G401.6 (cell line): Measurements from ENCODE around the gene PHF13.
"Not testable (repeated sequence)": the region's sequence is repeated elsewhere in the genome, so short reads cannot be mapped to it uniquely, and the experiment has no call there.

Source experiments
- FAIRE-seq: peaks from 2 replicates; lab custom pipeline; 2012; peaks lifted over from hg19 to GRCh38; lab: Jason Lieb, UNC

The PHF13 gene

GRCh38 chr1:6631058-6631457, 17.5 kb downstream of the PHF13 start:
- FAIRE-seq = no peak

- FAIRE-seq = no peak
These were observed 19.3 kb downstream of the PHF13 start for GRCh38 chr1:6632588-6633514.

- FAIRE-seq = no peak
These were observed 21.0 kb downstream of the PHF13 start for GRCh38 chr1:6634371-6635052.

GRCh38 chr1:6635161-6635909, 21.8 kb downstream of the PHF13 start:
- FAIRE-seq = no peak

DNA sequence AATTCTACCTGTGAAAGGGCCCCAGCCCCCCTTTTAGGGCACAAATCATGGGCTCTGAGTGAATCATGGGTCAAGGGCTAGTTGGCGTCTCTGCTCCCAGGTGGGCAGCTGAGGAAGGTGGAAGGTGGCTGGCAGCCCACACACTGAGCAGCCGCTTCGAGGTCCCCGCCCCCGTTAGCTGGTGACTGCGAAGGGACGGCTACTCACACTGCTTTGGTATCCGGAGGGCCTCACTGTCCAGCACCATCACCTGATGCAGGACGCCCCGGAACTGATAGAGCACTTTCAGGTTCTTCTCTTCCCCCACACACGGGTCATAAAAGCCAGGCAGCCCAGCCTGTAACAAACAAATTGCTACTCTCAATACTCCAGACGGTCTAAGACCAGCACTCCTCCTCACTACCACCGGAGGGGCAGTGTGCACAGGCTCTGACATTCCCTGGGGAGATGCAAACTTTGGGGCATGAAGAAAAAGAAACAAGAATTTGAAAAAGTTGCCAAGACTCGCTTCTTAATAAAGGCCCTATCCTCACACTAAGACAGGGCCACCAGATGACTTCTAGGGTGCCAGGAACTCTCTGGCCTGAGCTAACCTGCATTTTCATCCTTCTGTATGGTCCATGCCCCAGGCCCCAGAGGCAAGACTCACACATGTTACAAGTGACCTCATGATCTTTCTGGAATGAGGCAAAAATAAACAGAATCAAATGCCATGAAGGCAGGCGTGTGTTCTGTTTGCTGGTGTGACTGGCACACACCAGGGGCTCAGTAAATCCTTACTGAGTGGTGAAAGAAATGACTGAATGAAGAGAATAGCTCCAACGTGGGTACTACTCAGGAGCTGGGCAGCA, 22.6 kb downstream of the PHF13 start:
- no peak for FAIRE-seq

DNA sequence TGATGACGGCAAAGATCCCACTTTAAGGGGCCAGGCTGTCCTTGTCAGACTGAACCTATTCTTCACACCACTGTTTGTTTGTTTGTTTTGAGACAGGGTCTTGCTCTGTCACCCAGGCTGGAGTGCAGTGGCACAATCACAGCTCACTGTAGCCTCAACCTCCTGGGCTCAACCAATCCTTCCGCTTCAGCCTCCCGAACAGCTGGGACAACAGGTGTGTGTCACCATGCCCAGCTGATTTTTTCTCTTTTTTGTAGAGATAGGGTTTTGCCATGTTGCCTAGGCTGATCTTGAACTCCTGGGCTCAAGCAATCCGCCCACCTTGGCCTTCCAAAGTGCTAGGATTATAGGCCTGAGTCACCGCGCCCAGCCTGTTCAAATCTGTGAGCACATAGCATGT, 23.2 kb downstream of the PHF13 start:
- not testable (repeated sequence) for FAIRE-seq

GRCh38 chr1:6637770-6638169, 24.2 kb downstream of the PHF13 start:
- no peak for FAIRE-seq

DNA sequence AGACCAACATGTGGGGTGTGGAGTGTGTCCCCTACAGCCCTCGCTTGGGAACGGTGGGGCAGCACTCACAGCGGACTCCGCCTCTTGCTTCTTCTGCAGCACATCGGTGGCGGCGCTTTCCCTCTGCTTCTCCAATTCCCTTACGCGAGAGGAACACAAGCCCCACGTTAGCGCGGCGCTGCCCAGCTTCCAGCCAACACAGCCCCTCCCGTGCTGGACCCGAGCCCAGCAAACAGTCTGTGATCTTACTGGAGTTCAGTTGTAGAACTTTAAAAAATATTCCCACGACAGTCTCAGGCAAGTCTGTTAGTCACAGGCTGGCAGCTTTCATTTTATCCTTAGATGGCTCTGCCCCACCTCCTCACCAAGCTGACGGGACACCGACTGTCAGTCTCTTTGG, 24.7 kb downstream of the PHF13 start:
- FAIRE-seq = no peak

GRCh38 chr1:6640867-6641266, 27.3 kb downstream of the PHF13 start:
- not testable (repeated sequence) for FAIRE-seq

- FAIRE-seq = no peak
These were observed 31.5 kb downstream of the PHF13 start for GRCh38 chr1:6645018-6645417.

GRCh38 chr1:6646499-6647148, 33.1 kb downstream of the PHF13 start:
- peak; percentile 95 for FAIRE-seq

DNA sequence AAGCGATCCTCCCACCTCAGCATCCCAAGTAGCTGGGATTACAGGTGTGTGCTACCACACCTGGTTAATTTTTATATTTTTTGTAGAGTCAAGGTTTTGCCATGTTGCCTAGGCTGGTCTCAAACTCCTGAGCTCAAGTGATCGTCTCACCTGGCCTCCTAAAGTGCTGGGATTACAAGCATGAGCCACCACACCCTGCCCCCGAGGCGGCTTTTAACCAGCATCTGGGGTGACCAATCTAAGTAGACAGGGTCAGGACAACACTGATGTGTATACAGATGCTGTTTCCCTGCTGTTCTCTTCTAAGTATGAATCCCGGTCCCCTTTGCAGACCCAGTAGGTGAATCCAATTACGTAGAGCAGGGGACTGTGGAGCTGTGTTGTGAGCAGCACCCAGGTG, 35.0 kb downstream of the PHF13 start:
- FAIRE-seq = no peak

GRCh38 chr1:6651909-6652308, 38.4 kb downstream of the PHF13 start:
- no peak for FAIRE-seq

DNA sequence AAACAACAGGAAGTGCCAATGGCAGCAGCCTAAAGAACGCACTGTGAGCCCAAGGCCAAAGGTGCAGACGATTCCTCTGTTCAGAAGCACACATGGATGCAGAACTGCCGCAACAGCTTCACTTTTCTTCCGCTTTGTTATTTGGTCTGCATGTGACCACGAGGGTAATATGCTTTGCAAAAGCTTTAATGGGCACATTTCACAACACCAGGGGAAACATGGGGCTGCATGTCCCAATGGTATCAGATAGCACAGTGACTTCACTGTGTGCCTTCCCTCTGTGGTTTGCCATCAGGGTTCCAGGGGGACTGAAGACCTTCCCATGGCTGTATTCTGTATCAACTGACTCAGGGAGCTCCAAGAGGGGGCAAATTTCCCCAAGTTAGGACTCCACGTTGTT, 39.5 kb downstream of the PHF13 start:
- no peak for FAIRE-seq

DNA sequence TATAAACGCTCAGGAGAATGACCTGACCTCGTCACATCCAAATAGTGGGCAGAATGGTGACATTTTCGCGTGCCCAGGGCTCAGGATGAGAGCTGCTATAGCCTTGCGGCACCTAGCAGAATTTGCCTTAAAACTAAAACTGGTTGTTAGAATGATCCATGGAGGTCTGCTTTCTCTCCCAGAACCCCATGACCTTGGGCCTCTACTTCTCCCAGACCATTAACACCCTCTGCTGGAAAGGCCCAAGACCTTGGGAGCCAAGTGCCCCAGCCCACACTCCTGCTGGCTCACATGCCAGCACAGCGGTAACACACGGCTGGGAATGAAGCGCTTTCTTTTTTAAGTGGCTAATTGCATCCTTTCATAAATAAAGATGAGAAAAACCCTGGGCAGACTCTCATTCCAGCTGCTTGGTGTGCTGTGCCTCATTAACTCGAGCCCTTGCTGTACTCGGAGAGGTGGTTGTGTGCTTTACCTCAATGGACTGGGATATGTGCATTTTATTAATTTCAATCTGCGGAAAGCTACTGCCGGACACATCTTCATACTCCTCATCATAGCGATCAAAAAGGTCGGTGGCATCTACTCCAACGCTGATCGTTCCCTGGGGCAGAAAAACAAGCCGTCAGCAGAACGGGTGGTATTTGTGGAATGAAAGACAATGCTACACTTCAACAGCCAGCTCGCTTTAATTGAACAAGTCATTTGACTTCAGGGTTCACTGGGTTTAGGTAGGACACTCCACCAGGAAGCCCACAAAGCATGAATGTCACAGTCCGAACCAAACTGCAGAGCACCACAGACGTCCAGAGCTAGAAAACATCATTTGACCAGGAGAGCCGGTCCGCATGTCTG, 40.1 kb downstream of the PHF13 start:
- FAIRE-seq = no peak

DNA sequence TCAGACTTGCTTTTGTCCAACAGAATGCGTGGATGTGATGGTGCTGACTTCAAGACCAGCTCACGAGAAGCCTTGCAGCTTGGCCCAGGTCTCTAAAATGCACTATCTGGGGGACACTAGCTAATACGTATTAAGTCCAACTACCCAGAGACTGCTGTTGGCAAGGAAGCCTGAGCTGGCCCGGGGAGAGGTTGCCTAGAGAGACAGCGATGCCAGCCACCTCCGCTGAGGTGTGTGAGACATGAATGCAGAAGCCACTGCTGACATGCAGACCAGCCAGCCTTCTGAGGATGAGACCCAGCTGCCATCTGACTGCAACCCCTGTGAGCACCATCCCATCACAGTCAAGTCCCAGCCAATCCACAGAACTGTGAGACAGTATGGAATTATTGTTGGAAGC, 43.6 kb downstream of the PHF13 start:
- FAIRE-seq = no peak

DNA sequence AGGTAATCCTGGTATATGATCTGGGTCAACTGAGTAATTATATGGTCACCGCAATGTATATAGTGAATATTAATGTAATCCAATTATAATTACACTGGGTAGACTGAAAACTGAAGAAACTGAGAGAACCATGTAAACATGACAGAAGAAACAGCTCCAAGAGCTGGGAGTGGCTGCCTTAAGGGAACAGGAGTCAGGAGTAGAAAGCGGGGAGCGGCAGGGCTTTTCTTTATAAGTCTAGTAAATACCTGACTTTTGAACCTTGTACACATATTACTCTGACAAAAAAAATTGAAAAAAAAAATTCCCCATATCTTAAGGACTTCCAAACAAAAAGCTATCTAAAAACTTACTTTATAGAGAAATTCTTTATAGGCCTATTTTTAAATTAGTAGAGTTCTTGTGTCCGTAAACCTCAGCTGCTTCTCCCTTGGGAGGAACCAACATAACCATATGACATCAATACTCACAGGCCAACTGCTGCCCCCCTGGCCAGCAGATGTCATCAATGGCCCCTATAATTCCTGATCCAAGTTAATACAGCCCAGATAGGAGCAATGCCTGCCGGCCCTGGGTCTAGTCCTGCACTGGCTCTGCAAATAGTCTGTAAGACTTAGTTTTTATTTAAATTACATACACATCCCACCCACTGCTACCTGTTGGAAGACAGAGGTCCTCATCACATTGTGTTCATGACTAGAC, 45.0 kb downstream of the PHF13 start:
- FAIRE-seq = no peak

DNA sequence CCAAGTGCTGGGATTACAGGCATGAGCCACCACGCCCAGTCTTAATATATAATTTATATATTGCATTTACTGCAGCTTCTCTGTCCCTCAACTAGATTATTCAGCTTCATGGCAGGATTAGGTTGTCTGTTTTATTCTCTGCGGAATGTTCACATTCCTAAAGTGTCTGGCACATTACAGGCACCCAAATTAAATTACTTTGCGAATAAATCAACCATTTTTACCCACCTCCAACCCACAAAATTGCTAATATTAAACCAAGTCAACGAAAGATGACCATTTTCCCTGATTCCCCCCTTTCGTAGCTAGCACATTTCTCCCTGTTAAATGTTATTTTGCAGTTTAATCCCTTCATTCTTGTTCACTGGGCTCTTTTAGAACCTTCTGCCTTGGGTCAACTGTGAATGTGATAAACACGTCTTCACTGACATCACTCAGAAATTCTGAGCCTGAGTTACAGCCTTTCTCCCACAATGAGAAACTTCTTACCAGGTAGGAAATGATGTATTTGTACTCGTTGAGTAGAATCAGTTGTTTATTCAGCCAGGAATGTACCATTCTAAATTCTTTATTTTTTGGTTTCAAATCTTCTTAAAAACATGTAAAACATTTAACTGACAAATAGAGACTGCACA, 47.0 kb downstream of the PHF13 start:
- FAIRE-seq = no peak

GRCh38 chr1:6662468-6662867, 48.9 kb downstream of the PHF13 start:
- not testable (repeated sequence) for FAIRE-seq
